DMS53 (cell line): Measurements from ENCODE around the gene ABLIM3.
A peak's percentile ranks its signal among the peaks of the same experiment; 100 is the strongest.

Experiments used
- DNase-seq: peaks from one replicate; lab custom pipeline; 2025; lab: John Stamatoyannopoulos, UW

ABLIM3 gene

DNA sequence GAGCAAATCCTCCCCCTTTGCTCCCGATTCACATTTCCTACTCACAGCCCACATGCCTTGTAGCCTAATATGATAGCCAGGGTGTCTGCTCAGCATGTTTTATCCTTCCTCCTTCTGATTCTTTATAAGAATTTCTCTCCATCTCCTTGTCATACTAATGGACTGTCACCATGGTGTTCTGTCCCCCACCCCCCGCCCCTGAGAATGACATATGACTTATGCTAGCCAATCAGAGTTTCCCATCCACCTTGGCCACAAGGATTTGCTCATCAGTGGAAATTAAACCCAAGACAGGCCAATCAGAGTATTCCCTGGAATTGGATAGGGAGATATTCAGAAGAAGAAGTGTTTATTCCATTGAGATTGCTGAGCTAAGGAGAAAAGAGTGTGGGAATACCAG is 16.0 kb downstream of the ABLIM3 start:
- DNase-seq = no peak

DNA sequence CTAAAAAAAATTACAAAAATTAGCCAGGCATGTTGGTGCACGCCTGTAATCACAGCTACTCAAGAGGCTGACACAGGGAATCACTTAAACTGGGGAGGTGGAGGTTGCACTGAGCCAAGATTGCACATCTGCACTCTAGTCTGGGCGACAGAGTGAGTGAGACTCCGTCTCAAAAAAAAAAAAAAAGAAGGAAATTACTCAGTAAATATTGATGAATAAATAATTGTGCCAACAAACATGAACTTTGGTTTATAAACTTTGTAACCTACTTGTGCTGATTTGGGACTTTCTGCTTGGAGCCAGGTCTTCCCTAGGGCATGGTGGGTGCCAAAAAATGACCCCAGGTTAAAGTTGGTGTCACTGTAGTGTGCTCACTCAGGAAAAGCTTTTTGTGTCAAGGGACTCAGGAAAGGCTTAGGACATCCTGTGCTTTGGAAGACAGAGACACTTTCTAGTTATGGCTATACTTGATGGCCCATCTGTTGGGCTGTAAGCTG is 19.0 kb downstream of the ABLIM3 start:
- no peak for DNase-seq

DNA sequence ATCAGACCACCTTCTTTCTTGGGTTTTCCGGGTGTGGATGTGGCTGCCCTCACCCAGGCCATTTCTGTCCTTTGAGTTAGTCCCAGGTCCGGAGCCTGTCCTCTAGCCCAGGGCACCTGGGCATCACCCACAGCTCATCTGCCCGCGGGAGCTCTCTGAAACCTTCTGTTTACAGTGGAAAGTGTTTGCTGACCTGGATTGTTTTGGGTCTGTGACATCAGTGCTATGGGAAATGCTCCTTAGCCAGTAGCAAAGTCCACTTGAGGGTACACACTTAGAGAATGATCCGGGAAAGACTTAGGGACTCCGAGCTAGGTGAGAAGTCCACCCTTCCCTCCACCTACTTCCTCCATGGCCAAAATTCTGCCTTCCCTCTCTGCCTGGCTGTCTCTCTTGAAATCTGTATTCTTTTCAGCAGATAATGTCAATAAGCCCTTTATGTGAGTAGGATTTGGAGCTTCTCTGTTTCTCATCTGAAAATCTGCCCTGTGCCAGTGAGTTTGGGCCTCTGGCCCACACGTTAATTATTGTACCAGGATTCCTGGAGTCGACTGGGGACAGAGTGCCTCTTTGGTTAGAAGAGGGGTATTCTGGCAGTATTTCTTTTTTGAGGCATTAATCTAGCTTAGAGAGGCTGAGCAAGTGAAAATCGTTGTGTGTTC is 19.9 kb downstream of the ABLIM3 start:
- DNase-seq = peak; percentile 82

DNA sequence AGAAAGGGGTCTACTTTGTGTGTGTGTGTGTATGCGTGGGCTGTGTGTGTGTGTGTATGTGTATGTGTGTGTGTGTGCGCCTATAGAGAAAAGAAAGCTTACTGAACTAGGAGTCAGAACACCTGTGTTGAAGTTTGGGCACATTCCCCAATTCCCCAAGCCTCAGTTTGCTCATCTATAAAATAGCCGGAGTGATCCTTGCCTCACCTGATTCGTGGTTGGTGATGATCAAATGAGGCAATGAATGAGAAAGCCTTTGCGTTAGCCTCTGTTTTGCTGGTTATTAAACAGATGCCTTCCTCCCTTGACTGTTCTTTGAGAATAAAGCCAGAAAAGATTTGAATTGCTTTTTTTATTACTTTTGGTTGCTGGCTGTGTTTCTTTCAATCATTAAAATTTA is 20.6 kb downstream of the ABLIM3 start:
- DNase-seq = no peak

DNA sequence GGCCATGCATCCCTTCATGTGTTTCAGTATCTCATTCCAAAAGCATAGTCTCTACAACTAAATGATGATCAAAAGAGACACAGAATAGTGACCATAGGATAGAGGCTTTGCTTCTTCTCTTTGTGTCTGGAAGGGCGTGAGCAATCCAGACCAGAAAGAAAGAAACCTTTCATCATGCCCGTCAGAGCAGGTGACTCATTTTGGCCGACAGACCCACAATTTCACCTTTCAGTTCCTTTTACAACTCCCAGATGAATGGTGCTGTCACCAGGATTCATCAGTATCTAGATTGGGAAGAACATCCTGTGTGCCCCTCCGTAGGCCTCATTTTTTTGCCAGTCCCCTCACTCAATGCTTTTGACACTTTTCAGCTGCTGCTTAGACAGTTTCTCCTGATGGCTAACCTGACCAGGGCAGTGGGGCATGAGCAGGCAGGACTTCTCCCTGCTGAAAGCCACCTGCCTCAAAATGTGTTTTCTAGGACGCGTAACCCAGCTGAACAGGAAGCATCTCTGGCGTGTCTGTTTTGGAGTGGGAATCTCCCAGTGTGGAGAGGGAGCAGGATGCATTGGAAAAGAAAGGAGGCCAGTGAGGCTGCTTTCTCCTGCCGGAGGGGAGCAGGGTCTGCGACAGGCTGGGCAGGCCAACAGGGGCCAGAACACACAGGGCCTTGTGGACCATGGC is 21.2 kb downstream of the ABLIM3 start:
- peak; percentile 46 for DNase-seq

DNA sequence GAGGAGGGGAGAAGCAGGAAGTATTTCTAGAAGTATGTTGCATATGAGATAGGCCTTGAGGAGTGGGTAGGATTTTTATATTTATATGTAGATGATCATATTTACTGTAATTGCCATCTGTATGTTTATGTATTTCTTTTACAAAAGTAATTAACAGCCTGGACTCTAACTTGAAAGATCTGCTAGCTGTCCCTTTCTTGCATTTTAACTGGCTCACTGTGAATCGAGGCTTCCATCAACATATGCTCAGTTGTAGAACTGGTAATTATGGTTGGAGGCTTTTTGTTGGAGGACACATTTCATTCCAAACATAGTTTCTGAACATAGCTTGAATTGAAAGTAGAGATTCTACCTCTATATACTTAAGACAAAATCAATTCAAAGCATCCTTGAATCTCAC is 23.4 kb downstream of the ABLIM3 start:
- DNase-seq = no peak

DNA sequence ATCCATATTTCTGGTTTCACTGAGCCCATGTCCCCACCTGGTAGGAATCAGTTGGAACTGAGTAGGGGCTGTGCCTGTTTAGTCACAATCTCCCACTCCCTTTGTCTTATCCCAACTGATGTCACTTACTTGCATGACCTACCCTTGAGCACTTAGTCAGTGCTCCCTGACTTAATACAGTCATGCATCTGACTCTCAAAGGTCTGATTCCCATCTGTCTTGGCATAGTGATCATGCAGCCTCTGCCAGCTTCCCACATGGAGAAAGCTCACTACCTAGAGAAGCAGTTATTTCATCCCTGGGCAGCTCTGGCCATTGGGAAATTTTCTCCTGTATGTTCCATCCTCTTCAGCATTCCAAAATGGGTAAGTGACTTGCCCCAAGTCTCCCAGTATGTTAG is 24.8 kb downstream of the ABLIM3 start:
- no peak for DNase-seq

DNA sequence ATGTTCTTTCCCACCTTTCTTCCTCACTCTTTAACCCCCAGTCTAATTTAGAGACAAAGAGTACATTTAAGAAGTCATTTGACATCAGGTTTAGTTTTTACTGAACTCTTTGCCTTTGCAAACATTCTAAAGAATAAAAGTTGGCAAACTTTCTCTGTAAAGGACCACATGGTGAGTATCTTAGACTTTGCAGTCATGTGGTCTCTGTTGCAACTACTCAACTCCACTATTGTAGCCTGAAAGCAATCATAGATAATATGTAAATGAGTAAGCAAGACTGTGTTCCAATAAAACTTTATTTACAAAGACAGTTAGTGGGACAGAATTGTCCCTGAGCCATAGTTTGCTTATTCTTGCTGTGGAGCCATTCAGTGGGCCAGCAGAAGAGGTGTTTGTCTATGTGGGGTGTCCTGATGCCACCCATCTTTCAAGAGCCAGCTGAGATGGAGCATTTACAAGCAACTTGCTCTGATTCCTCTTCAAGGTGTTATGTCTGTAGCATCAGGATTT is 25.4 kb downstream of the ABLIM3 start:
- DNase-seq = no peak

DNA sequence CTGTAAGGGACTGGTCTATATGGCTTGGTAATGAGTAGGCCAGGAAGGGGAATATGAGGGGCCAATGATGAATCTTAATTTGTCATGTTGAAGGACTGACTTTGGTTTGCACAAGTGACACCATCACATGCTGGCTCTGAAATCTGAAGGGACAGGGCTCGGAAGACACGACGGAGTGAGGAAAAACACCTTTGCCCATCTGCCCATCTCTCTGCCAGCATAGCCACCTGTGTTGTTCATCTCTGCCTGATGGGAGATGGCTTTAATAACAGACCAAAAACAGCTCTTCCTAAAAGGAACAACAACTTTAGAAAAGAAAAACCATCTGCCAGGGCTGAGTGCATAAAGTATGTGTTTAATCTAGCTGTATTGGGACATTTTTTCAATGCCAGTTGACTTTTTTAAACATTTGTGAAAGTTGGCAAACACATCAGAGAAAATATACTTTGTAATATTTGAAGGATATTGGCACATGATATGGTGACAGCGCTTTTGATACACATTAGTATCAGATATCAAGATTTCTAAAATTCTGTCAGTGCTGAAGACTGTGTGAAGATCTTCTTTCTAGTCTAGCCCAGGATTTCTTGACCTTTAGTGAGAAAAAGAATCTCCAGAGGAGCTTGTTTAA is 27.1 kb downstream of the ABLIM3 start:
- no peak for DNase-seq

DNA sequence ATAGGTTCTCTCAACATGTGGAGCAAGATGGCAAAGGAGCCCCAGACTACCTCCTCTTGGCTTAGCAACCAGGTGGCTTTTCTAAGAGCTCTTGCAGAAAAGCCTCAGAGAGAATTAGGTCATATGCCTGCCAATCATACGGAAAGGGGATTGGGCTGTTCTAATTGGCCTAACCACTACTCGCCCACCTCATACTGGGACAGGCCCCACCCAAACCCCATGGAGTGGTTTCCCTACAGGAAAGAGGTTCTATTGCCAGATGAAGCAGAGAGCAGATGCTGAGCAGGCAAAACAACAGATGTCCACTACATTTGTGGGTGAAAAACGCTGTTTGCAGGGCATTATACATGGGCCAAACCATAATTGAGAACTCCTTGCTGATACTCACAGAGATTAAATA is 29.0 kb downstream of the ABLIM3 start:
- DNase-seq = no peak

DNA sequence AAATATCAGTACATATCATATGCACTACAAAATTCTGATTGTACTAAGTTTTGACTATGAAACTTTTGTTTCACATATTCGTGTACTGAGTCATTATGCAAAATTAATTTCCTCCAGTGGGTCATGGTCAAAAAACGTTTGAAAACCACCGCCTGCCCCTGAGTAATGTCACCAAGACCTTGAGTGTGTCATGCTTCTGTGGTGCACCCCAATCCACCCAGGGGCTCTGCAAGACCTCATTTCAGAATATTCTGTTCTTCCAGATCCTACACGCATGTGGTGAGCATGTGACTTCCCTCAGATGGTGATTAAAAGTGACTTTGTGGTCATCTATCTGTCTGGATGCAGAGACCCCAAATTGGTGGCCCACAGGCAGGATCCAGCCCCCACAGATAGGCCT is 31.0 kb downstream of the ABLIM3 start:
- no peak for DNase-seq

DNA sequence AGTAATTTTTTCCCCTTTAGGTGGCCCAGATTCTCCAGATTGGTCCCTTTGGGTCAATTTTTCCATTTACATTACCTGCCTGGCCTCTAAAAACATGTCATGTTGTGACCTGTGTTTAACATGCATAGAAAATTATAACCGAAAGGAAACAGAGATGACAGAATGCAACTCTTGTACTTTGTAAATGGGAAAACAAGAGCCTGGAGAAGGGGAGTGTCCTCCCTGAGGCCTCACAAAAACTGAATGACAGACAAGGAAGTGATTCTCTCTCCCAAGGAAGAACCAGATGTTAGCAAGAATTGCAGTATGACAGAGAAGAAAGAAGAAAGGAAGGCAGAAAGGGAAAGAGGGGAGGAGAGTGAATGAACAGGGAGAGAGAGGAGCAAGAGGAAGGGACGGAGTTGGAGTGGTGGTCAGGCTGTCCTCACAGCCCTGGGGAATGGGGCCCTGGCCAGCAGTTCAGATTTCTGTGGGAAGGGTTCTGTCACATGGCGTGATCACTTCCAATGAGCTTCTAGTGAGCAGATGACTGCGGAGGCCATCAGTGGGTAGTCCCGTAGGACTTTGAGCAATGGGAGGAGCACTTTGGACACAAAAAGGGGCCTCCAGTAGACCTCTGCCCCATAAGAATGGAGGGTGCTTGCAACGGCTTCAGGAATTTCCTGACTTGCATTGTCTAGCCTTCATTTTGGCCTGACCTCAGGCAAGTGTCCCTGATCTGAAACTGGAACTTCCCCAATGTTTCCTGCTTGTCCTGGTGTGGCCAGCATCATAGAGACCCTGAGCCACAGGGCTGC is 31.6 kb downstream of the ABLIM3 start:
- DNase-seq = no peak

DNA sequence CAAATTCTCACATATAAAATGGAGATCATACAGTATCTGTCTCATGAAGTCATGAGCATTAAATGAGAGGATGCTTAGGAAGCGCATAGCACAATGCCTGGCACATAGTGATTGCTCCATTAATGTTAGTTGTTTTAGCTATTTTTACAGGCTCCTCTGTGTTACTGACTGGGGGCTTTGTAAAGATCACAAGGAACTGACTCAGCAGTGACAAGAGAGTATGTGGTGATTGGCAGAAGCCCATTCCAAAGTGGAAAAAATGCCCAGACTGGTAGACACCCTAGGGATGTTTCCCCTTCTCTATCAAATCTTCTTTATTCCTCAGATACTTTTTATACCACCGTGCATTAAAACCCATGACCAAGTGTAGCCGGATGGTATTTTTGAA is 33.5 kb downstream of the ABLIM3 start:
- no peak for DNase-seq

DNA sequence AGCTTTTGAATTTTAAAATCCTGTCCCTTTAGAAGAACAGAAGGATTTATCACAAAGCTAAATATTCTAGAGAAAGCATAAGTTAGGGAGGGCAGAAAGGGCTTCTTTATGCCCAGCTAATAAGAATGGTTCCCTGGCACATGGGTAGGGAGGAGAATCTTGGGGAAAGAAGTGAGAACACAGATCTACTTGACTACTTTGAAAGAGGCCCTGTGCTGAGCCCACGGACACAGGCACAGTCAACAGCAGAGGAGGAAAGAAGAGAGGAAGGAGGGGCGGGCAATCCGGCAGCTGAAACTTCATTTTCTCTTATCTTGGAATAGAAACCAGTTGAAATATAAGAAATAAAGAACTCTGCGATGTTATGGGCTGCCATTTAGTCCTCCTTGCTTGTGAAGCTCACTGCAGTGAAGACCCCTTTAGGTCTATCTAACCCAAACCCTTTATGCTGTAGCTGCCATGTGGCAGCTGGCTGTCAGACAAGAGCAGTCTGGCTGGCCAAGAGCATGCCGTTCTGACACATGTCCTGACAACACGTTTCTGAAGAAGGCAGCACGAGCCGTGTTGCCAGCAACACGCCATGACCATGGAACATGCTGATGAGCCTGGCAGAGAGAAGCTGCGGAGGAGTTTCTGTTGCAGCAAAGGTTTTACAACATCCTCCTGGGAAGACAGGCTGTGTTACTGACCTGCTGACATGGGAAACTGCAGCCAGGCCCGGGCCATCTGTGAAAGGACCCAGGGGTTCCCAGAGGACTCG is 34.2 kb downstream of the ABLIM3 start:
- DNase-seq = no peak

DNA sequence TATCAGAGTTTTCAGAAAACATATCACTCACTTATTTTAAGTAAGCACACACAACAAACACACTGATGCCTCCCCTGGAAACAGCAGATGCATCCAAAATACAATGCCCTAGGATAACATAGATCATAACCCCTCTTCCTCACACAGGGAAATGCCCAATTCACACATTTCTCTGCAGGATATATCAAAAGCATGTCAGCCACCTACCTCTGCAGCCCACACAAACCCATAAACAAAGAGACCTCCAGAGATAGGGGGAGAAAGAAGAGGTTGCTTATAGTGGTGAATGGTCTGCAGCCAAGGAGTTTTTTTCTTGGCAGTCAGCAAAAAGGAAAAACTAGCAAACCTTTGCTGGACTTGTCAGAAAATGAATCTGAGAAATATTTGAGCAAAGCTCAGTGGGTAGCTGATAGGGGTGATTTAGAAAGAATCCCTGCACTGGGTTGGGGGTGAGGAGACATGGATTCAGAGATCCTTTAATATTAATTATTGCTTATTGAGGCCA is 36.1 kb downstream of the ABLIM3 start:
- no peak for DNase-seq

DNA sequence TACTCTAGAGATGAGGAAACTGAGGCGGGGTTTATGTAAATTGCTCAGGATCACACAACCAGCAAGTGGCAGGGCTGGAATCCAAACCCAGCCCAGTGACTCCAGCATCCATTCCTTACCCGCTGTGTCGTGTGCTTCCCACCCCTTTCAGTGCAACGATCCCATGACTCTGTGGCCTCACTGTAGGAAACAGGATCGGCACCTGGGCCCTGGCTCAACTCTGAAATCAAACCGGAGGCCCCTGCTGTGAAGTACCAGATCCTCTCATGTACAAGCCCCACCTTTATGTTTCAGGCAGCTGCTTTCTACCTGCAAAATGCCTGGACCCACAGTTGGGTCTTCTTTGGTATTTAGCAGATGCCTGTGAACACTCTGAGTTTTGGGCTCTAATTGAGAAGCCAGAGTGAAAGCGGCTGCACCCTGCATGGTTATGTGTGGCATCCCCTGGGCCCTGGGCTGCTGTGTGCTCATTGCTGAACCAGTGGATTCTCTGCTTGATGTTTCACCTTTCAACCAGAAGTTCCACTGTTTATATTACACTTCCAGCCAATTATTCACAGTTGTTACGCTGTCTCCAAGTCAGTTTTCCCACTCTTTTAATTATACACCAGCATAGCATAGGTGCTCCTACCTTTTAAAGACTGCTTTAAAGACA is 36.7 kb downstream of the ABLIM3 start:
- DNase-seq = no peak

DNA sequence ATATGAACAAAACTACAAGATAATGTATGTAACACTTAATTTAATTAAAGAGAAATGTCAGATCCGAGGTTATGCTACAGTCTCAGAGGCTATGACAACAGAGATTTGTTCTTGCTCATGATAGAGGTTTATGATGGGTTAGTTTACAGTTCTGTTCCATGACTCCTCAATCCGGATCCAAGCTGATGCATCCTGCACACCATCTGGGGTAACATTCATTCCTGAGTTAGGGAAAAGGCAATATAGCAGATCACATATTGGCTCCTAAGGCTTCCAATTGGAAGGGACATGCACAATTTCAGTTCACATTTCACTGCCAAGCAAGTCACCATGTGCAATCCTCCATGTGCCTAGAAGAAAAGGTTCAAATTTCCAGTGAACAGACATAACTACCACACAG is 40.4 kb downstream of the ABLIM3 start:
- DNase-seq = no peak

DNA sequence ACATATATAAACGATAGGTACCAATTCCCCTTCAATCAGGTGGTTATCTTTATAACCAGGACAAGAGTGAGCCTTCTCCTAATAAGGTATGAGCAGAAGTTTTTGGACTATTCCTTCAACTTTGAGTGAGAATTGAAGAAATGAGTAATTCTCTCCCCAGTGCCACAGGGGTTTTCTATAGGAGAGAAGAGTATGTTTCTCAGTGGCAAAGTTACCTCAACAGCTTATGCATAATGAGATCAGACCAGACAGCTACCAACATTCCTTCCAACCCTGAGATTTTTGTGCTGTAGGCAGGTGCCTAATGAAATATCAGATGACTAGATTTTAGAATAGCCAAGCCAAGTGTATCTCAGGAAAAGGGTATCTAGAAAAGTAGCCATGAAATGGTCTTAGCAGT is 40.9 kb downstream of the ABLIM3 start:
- no peak for DNase-seq

DNA sequence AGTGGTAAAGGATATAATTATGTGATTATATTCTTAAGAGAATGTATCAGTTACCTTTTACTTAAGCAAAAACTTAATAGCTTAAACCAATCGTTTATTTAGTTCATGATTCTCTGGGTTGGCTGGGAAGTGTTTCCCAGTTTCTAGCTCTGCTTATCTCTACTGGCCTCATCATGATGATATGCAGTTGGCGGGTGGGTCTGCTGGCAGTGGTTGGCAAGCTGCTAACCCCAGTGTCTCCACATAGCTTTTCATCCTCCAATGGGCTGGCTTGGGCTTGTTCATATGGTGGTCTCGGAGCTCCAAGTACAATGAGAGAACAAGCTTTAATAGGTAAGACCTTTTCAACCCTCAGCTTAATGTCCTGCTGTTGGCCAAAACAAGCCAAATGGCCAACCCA is 43.8 kb downstream of the ABLIM3 start:
- no peak for DNase-seq

DNA sequence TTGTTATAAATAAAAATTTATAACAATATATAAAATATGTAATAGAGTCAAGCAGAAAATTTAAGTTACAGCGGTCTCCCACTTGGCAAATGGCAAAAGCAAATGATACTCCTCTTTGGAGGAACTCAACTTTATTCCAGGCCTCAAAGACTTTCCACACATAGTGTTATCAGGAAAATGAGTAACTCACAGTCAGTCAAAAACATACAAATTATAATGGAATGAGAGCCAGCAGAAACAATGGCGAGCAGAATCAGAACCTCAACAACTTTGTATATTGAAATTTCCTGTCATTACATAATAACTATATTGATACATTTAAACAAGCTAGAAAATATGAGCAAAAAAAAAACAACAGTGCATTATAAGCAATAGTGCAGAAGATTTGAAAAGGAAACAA is 45.2 kb downstream of the ABLIM3 start:
- no peak for DNase-seq

DNA sequence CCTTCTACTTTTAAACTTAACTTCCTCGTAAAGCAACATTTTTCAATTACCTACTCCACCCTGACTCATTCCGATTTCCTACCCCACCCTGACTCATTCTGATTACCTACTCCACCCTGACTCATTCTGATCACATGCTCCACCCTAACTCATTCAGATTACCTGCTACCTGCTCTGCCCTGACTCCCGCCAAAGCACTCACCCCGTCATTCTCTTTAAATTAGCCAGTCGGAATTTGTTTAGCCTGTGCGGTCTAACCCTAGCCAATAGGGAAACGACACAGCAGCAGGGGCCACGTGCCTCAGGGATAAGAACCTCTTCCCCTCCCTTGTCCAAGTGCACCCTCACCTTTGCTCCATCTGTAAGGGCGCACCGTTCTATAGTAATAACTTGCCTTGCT is 46.3 kb downstream of the ABLIM3 start:
- peak; percentile 19 for DNase-seq
